SK-N-SH (cell line): ENCODE data around the gene RBMS3. TPM values are rescaled to one million over a fixed set of nuclear protein-coding genes. Genes with fewer than 3 reads are reported as not detected.

ENCODE experiments used
- CTCF ChIA-PET: fragments of 300-600, 350-600 bp; formaldehyde crosslinking; extraction: SDS; loops from one replicate; lab custom pipeline; 2021; lab: Yijun Ruan, JAX
- POLR2A ChIA-PET: fragments of 350-600 bp; sonication (Branson Sonifier 250); formaldehyde crosslinking; extraction: SDS; loops from one replicate; lab custom pipeline; 2020; ENCODE audit warnings: antibody characterized with exemption, inconsistent platforms; lab: Yijun Ruan, JAX
- DNase-seq: peaks from one replicate; pipeline ENCODE4 v3.0.0; 2012
- H2AFZ ChIP-seq: fragments of 200-600 bp; sonication (generic); 2 replicates; pipeline ENCODE4 v1.8.1; 2016; ENCODE audit warnings: antibody characterized with exemption, mild to moderate bottlenecking, low read depth
- H3F3A ChIP-seq: fragments of 200-600 bp; sonication (generic); replicated peaks from 2 replicates; pipeline ENCODE3; 2016; ENCODE audit warnings: antibody characterized with exemption, mild to moderate bottlenecking; ENCODE audit not compliant: insufficient read depth
- H3K27ac ChIP-seq, 2 experiments: fragments of 200-500 bp in 1 of 2; fragments of 200-600 bp in 1 of 2; sonication (Bioruptor generic) in 1 of 2; sonication (generic), shearing (Covaris generic) in 1 of 2; 2 replicates each; pipeline versions ENCODE4 v1.5.1 to v1.6.1; 2014 to 2016; ENCODE audit warnings: low read depth in 2 of 2, inconsistent platforms in 1 of 2, low read length in 1 of 2, mild to moderate bottlenecking in 1 of 2, mixed read lengths in 1 of 2
- H3K27me3 ChIP-seq: fragments of 200-600 bp; sonication (generic), shearing (Covaris generic); 2 replicates; pipeline ENCODE4 v1.6.1; 2016; ENCODE audit warnings: mixed run types; ENCODE audit not compliant: insufficient read depth
- H3K36me3 ChIP-seq, 2 experiments: fragments of 200-500 bp in 1 of 2; fragments of 200-600 bp in 1 of 2; sonication (Bioruptor generic) in 1 of 2; sonication (generic) in 1 of 2; replicated peaks in 1 of 2; 2 replicates each; pipeline versions ENCODE3 to v1.5.1; 2014 to 2016; ENCODE audit warnings: low read length in 1 of 2, mild to moderate bottlenecking in 1 of 2; ENCODE audit not compliant: insufficient read depth in 2 of 2, control insufficient read depth in 1 of 2
- H3K4me1 ChIP-seq, 2 experiments: fragments of 200-500 bp in 1 of 2; fragments of 200-600 bp in 1 of 2; sonication (Bioruptor generic) in 1 of 2; sonication (generic), shearing (Covaris generic) in 1 of 2; 2 replicates each; pipeline versions ENCODE4 v1.5.1 to v1.6.1; 2014 to 2016; ENCODE audit warnings: low read depth in 1 of 2, low read length in 1 of 2, mixed run types in 1 of 2; ENCODE audit not compliant: insufficient read depth in 2 of 2, control insufficient read depth in 1 of 2
- H3K4me2 ChIP-seq: fragments of 200-600 bp; sonication (generic), shearing (Covaris generic); 2 replicates; pipeline ENCODE4 v1.6.1; 2017; ENCODE audit warnings: mixed run types
- H3K4me3 ChIP-seq, 2 experiments: fragments of 200-500 bp in 1 of 2; fragments of 200-600 bp in 1 of 2; sonication (Bioruptor generic) in 1 of 2; sonication (generic), shearing (Covaris generic) in 1 of 2; 2 replicates each; pipeline versions ENCODE4 v1.5.1 to v1.8.1; 2014 to 2016; ENCODE audit warnings: low read depth in 2 of 2, inconsistent platforms in 1 of 2, low read length in 1 of 2, mild to moderate bottlenecking in 1 of 2, mixed read lengths in 1 of 2, moderate library complexity in 1 of 2
- H3K79me2 ChIP-seq: fragments of 200-600 bp; sonication (generic); 2 replicates; pipeline ENCODE4 v1.8.1; 2017; ENCODE audit warnings: mild to moderate bottlenecking; ENCODE audit not compliant: insufficient read depth
- H3K9ac ChIP-seq: fragments of 200-600 bp; sonication (generic); 2 replicates; pipeline ENCODE4 v1.6.1; 2017; ENCODE audit warnings: mixed run types
- H3K9me2 ChIP-seq: fragments of 200-600 bp; sonication (generic); 2 replicates; pipeline ENCODE4 v1.6.1; 2017; ENCODE audit warnings: mixed run types
- H3K9me3 ChIP-seq: fragments of 200-600 bp; sonication (generic); 2 replicates; pipeline ENCODE4 v1.6.1; 2017; ENCODE audit warnings: mixed run types, mild to moderate bottlenecking, moderate library complexity
- H4K20me1 ChIP-seq: fragments of 200-600 bp; sonication (generic); 2 replicates; pipeline ENCODE4 v1.6.1; 2017; ENCODE audit warnings: mild to moderate bottlenecking, mixed run types; ENCODE audit not compliant: insufficient read depth
- CTCF ChIP-seq: fragments of 200-600 bp; sonication (generic); IDR thresholded peaks from 2 replicates; pipeline ENCODE4 v1.6.1; 2017; ENCODE audit warnings: antibody characterized with exemption, mild to moderate bottlenecking, moderate library complexity
- EZH2phosphoT487 ChIP-seq: fragments of 200-600 bp; sonication (generic); IDR thresholded peaks from 2 replicates; pipeline ENCODE4 v1.6.1; 2017; ENCODE audit warnings: low read depth, mixed run types, mild to moderate bottlenecking, antibody characterized with exemption, moderate library complexity, borderline replicate concordance
- FOXJ3 ChIP-seq: sonication (generic); formaldehyde crosslinking; IDR thresholded peaks from 2 replicates; pipeline ENCODE4 v1.5.1; 2020; ENCODE audit warnings: mild to moderate bottlenecking, missing genetic modification reagents
- FOXM1 ChIP-seq: IDR thresholded peaks from 2 replicates; pipeline ENCODE4 v1.4.0; 2012; ENCODE audit warnings: low read depth, mild to moderate bottlenecking
- GABPA ChIP-seq: IDR thresholded peaks from 2 replicates; pipeline ENCODE4 v1.4.0; 2012; ENCODE audit warnings: low read depth, mild to moderate bottlenecking
- GATA2 ChIP-seq: sonication (generic); formaldehyde crosslinking; IDR thresholded peaks from 2 replicates; pipeline ENCODE4 v1.5.0; 2020; ENCODE audit warnings: mild to moderate bottlenecking, missing genetic modification reagents
- JUND ChIP-seq: IDR thresholded peaks from 2 replicates; pipeline ENCODE4 v1.4.0; 2012
- MEF2A ChIP-seq: IDR thresholded peaks from 2 replicates; pipeline ENCODE4 v1.4.0; 2012; ENCODE audit warnings: low read depth, borderline replicate concordance
- MXI1 ChIP-seq: IDR thresholded peaks from 2 replicates; pipeline ENCODE4 v1.6.1; 2012; ENCODE audit warnings: mild to moderate bottlenecking, low read depth, low read length, improper control_type of control experiment
- NRF1 ChIP-seq: IDR thresholded peaks from 2 replicates; pipeline ENCODE4 v1.6.1; 2012; ENCODE audit warnings: low read depth, mild to moderate bottlenecking, low read length
- PBX3 ChIP-seq: IDR thresholded peaks from 2 replicates; pipeline ENCODE4; 2012
- POLR2AphosphoS5 ChIP-seq: IDR thresholded peaks from 2 replicates; pipeline ENCODE4 v1.6.1; 2012; ENCODE audit warnings: low read depth, low read length
- RAD21 ChIP-seq: IDR thresholded peaks from 2 replicates; pipeline ENCODE4 v1.6.1; 2012; ENCODE audit warnings: mild to moderate bottlenecking, low read length
- RCOR1 ChIP-seq: fragments of 150-350 bp; IDR thresholded peaks from 2 replicates; pipeline ENCODE4 v1.6.1; 2017; ENCODE audit warnings: antibody characterized with exemption, low read length
- RXRA ChIP-seq: IDR thresholded peaks from 2 replicates; pipeline ENCODE4 v1.4.0; 2012; ENCODE audit warnings: low read depth, mild to moderate bottlenecking, borderline replicate concordance
- SIN3A ChIP-seq: IDR thresholded peaks from 2 replicates; pipeline ENCODE4 v1.6.1; 2012; ENCODE audit warnings: low read depth, mild to moderate bottlenecking, low read length, moderate library complexity, borderline replicate concordance
- SMC3 ChIP-seq: IDR thresholded peaks from 2 replicates; pipeline ENCODE4 v1.6.1; 2012; ENCODE audit warnings: low read depth, low read length, improper control_type of control experiment
- TAF1 ChIP-seq: IDR thresholded peaks from 2 replicates; pipeline ENCODE4 v1.6.1; 2012; ENCODE audit warnings: low read depth, mild to moderate bottlenecking, low read length, moderate library complexity, borderline replicate concordance
- TCF12 ChIP-seq: IDR thresholded peaks from 2 replicates; pipeline ENCODE4 v1.4.0; 2012
- TEAD4 ChIP-seq: IDR thresholded peaks from 2 replicates; pipeline ENCODE4 v1.4.0; 2012; ENCODE audit warnings: mild to moderate bottlenecking, borderline replicate concordance; ENCODE audit not compliant: insufficient read depth
- USF1 ChIP-seq: IDR thresholded peaks from 2 replicates; pipeline ENCODE4 v1.4.0; 2012; ENCODE audit warnings: low read depth, borderline replicate concordance
- USF2 ChIP-seq: fragments of 150-350 bp; IDR thresholded peaks from 2 replicates; pipeline ENCODE4 v1.6.1; 2017; ENCODE audit warnings: antibody characterized with exemption, low read length, low read depth, borderline replicate concordance
- WGBS: methylation state at CpG from one replicate; pipeline ENCODE4 v1.1.6; 2017; ENCODE audit warnings: low lambda C conversion rate; 5-methylcytosine and 5-hydroxymethylcytosine counted together
- polyA plus RNA-seq, 3 experiments: library from polyadenylated mRNA; depleted of rRNA; stranded (reverse); fragments of >200 nt; gene quantifications; 2 replicates each; pipeline ENCODE4 v1.2.3, GENCODE V29; 2012

RBMS3 gene
- polyA plus RNA-seq, 1 of the 3 experiments (the other 2 are of a cell fraction) = 8.2 TPM

GRCh38 chr3:29952431-29952830 lies 671.6 kb downstream of the RBMS3 start:
- H4K20me1 ChIP-seq = no peaks in the 10 kb centered on the region
- no peak overlapping the region for H3K9ac ChIP-seq
- ChIA-PET POLR2A (no interaction called here), CTCF (no interaction called here)
- no peaks in the 10 kb centered on the region for H3K79me2 ChIP-seq
- TF ChIP-seq CTCF (no peak), NRF1 (no peak), TCF12 (no peak), SIN3A (no peak), FOXM1 (no peak), GABPA (no peak), SMC3 (no peak), RXRA (no peak), USF2 (no peak), TEAD4 (no peak), RCOR1 (no peak), TAF1 (no peak), JUND (no peak)
- no peaks in the 10 kb centered on the region for H3K9me2 ChIP-seq
- H3K9me3 ChIP-seq = no peaks in the 10 kb centered on the region
- H3K4me2 ChIP-seq = no peak overlapping the region
- no peak overlapping the region for H3K27ac ChIP-seq
- H3K4me3 ChIP-seq = no peak overlapping the region
- DNase-seq = no peak
- H3F3A ChIP-seq = peaks cover 4% of the 10 kb centered on the region
- H3K36me3 ChIP-seq = peaks cover 3% of the 10 kb centered on the region in 2 experiments
- H2AFZ ChIP-seq = no peak overlapping the region
- WGBS = 98% methylated on average over 1 of the region's 1 CpG
- no peaks in the 10 kb centered on the region for H3K27me3 ChIP-seq
- H3K4me1 ChIP-seq = peaks cover 22 to 30% of the 10 kb centered on the region in 2 experiments; a peak in 3 of 4 replicates

- H3K9me3 ChIP-seq = no peaks in the 10 kb centered on the region
- H3K9ac ChIP-seq = no peak overlapping the region
- no peaks in the 10 kb centered on the region for H3K79me2 ChIP-seq
- H3K27ac ChIP-seq = no peak overlapping the region
- no peak overlapping the region for H2AFZ ChIP-seq
- no peaks in the 10 kb centered on the region for H3K27me3 ChIP-seq
- POLR2A ChIA-PET = no interaction called here
- H3K4me3 ChIP-seq = no peak overlapping the region
- H3K4me2 ChIP-seq = no peak overlapping the region
- H3K36me3 ChIP-seq = peaks cover 0 to 11% of the 10 kb centered on the region in 2 experiments
- H3K9me2 ChIP-seq = no peaks in the 10 kb centered on the region
- peaks cover under 1 to 5% of the 10 kb centered on the region in 2 experiments; a peak in 3 of 4 replicates for H3K4me1 ChIP-seq
- DNase-seq = no peak
- 71% methylated on average over 1 of the region's 1 CpG for WGBS
- CTCF ChIA-PET = interaction anchor here (0.6 to 1.0 kb wide), 2 partner anchors 13 to 57 kb away, joined by 3 read pairs; no protein-coding TSS in a partner anchor
- H4K20me1 ChIP-seq = no peaks in the 10 kb centered on the region
- no peaks in the 10 kb centered on the region for H3F3A ChIP-seq
- TF ChIP-seq NRF1 = no peak
- no peak for TF ChIP-seq FOXJ3
- no peak for TF ChIP-seq PBX3
- TF ChIP-seq TAF1 = no peak
- no peak for TF ChIP-seq MEF2A
- TF ChIP-seq GATA2 = no peak
- no peak for TF ChIP-seq RCOR1
- TF ChIP-seq JUND = no peak
- TF ChIP-seq USF2 = no peak
- no peak for TF ChIP-seq USF1
- no peak for TF ChIP-seq RXRA
- no peak for TF ChIP-seq FOXM1
- TF ChIP-seq RAD21 = no peak
- no peak for TF ChIP-seq EZH2phosphoT487
- no peak for TF ChIP-seq POLR2AphosphoS5
- TF ChIP-seq GABPA = no peak
- no peak for TF ChIP-seq MXI1
- TF ChIP-seq SIN3A = no peak
Measured at GRCh38 chr3:29955413-29955812, 674.5 kb downstream of the RBMS3 start.
